Liver (tissue), 3 donors: Measurements from ENCODE around the gene RB1.

Experiments used
- CTCF ChIP-seq: fragments of 150-350 bp; IDR thresholded peaks from 2 replicates; pipeline ENCODE4 v1.5.1; 2017; ENCODE audit warnings: improper control_type of control experiment, low read depth, low read length; ENCODE audit not compliant: missing input control
- GABPA ChIP-seq, 2 donors: IDR thresholded peaks in 1 of 2; conservative IDR thresholded peaks in 1 of 2; 2 replicates each; pipeline ENCODE4 v1.6.1; 2016; ENCODE audit warnings: antibody characterized with exemption in 2 of 2, mild to moderate bottlenecking in 1 of 2, moderate library complexity in 1 of 2
- YY1 ChIP-seq: IDR thresholded peaks from 2 replicates; pipeline ENCODE4 v1.6.1; 2016; ENCODE audit warnings: antibody characterized with exemption, mild to moderate bottlenecking
- TF ChIP-seq, protein P1 (sequence below): IDR thresholded peaks from 2 replicates; pipeline ENCODE4 v1.6.1; 2016; ENCODE audit warnings: antibody characterized with exemption
- donor health status: healthy.
- donor health status: healthy.

GRCh38 chr13:48414501-48414900, 111.0 kb downstream of the RB1 start:
- TF ChIP-seq CTCF (no peak), GABPA (IDR thresholded peaks at IDR 0.05 in 1 of 2, conservative IDR thresholded peaks at IDR 0.05 in 1 of 2) (no peak), YY1 (no peak)
- TF ChIP-seq, protein P1, sequence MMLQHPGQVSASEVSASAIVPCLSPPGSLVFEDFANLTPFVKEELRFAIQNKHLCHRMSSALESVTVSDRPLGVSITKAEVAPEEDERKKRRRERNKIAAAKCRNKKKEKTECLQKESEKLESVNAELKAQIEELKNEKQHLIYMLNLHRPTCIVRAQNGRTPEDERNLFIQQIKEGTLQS: no peak
